HepG2 (cell line): ENCODE data around the gene LUC7L. TPM values are rescaled to one million over a fixed set of nuclear protein-coding genes. Genes with fewer than 3 reads are reported as not detected.
A peak's percentile ranks its signal among the peaks of the same experiment; 100 is the strongest.

Source experiments
- FOXO1 ChIP-seq: sonication (generic); formaldehyde crosslinking; IDR thresholded peaks from 2 replicates; pipeline ENCODE4 v1.4.0; 2020; ENCODE audit warnings: missing genetic modification reagents
- GATAD2A ChIP-seq: IDR thresholded peaks from 2 replicates; pipeline ENCODE4 v1.6.1; 2016
- IRF2 ChIP-seq: IDR thresholded peaks from 2 replicates; pipeline ENCODE4 v1.6.1; 2018; ENCODE audit warnings: missing genetic modification reagents, missing compliant biosample characterization
- PAXIP1 ChIP-seq: sonication (generic); formaldehyde crosslinking; conservative IDR thresholded peaks from 2 replicates; pipeline ENCODE4 v1.4.0; 2020; ENCODE audit warnings: mild to moderate bottlenecking, missing genetic modification reagents, moderate library complexity
- SAFB2 ChIP-seq: sonication (generic); formaldehyde crosslinking; IDR thresholded peaks from 2 replicates; pipeline ENCODE4 v1.5.1; 2020; ENCODE audit warnings: missing genetic modification reagents, low read depth, mild to moderate bottlenecking, borderline replicate concordance
- ZBTB40 ChIP-seq, 2 experiments: fragments of 450-650 bp in 1 of 2; sonication (generic) in 1 of 2; formaldehyde crosslinking in 1 of 2; IDR thresholded peaks; 2 replicates each; pipeline versions ENCODE4 v1.6.1 to v1.8.0; 2016 to 2022; ENCODE audit warnings: antibody characterized with exemption in 1 of 2, mild to moderate bottlenecking in 1 of 2, missing genetic modification reagents in 1 of 2
- ZBTB8A ChIP-seq: sonication (generic); formaldehyde crosslinking; IDR thresholded peaks from 2 replicates; pipeline ENCODE4 v1.4.0; 2020; ENCODE audit warnings: mild to moderate bottlenecking, low read depth, missing genetic modification reagents, borderline replicate concordance
- ZNF224 ChIP-seq: sonication (generic); formaldehyde crosslinking; IDR thresholded peaks from 2 replicates; pipeline ENCODE4 v1.5.0; 2020; ENCODE audit warnings: mild to moderate bottlenecking, missing genetic modification reagents
- ZNF343 ChIP-seq: sonication (generic); formaldehyde crosslinking; IDR thresholded peaks from 2 replicates; pipeline ENCODE4 v1.4.0; 2020; ENCODE audit warnings: mild to moderate bottlenecking, missing genetic modification reagents
- ZNF574 ChIP-seq: sonication (generic); formaldehyde crosslinking; IDR thresholded peaks from 2 replicates; pipeline ENCODE4 v1.4.0; 2020; ENCODE audit warnings: missing genetic modification reagents
- ZNF674 ChIP-seq: sonication (generic); formaldehyde crosslinking; IDR thresholded peaks from 2 replicates; pipeline ENCODE4 v1.5.0; 2020; ENCODE audit warnings: low read depth, mild to moderate bottlenecking, missing genetic modification reagents
- ZNF780A ChIP-seq: sonication (generic); formaldehyde crosslinking; IDR thresholded peaks from 2 replicates; pipeline ENCODE4 v1.8.0; 2022; ENCODE audit warnings: mild to moderate bottlenecking, missing genetic modification reagents, moderate library complexity
- ZNF788 ChIP-seq: sonication (generic); formaldehyde crosslinking; IDR thresholded peaks from 2 replicates; pipeline ENCODE4 v1.5.0; 2020; ENCODE audit warnings: mild to moderate bottlenecking, missing genetic modification reagents, borderline replicate concordance
- ZNF792 ChIP-seq: IDR thresholded peaks from 2 replicates; pipeline ENCODE4 v1.6.1; 2016
- ZSCAN29 ChIP-seq: sonication (generic); formaldehyde crosslinking; conservative IDR thresholded peaks from 2 replicates; pipeline ENCODE4 v1.4.0; 2020; ENCODE audit warnings: mild to moderate bottlenecking, missing genetic modification reagents
- polyA plus RNA-seq, 8 experiments: library from polyadenylated mRNA; depleted of rRNA in 3 of 8; stranded (reverse) in 7 of 8; unstranded in 1 of 8; fragments of >200 nt; fragmentation: Illumina TruSeq in 4 of 8; extraction: Trizol in 4 of 8; gene quantifications; 2 replicates each; pipeline versions ENCODE4 v1.2.1 to v1.2.3, GENCODE V29; 2011 to 2016; ENCODE audit warnings: low read depth in 4 of 8, missing spikeins in 1 of 8, mixed read lengths in 1 of 8; ENCODE audit not compliant: insufficient read depth in 1 of 8
- total RNA-seq, 5 experiments: library from RNA; depleted of rRNA; stranded (reverse); fragments of >200 nt; fragmentation: Illumina TruSeq; extraction: Trizol; gene quantifications; 2 replicates each; pipeline ENCODE4 v1.2.3, GENCODE V29; 2016; ENCODE audit warnings: low read depth in 1 of 5

The LUC7L gene
- total and polyA plus RNA-seq, 2 of the 13 experiments (the other 11 are each of a cell fraction or from before 2014, with no cell fraction given), result 48.7 to 56.9 TPM

- TF ChIP-seq PAXIP1 (no peak), ZNF224 (CRISPR knock-in tag) (no peak), ZNF792 (CRISPR knock-in tag) (no peak), ZSCAN29 (CRISPR knock-in tag) (no peak), IRF2 (CRISPR knock-in tag) (no peak), ZNF574 (CRISPR knock-in tag) (no peak), ZNF788 (CRISPR knock-in tag) (0 out of 2 replicates have a peak, but pooled peaks have one; percentile 3), FOXO1 (CRISPR knock-in tag) (no peak), ZNF674 (CRISPR knock-in tag) (no peak), GATAD2A (CRISPR knock-in tag) (no peak; the same call in 1 of the 2 replicates), ZBTB40 (IDR thresholded peaks at IDR 0.05) (no peak), ZBTB40 (CRISPR knock-in tag; IDR thresholded peaks at IDR 0.05) (no peak), ZNF780A (CRISPR knock-in tag) (no peak), ZNF343 (CRISPR knock-in tag) (no peak), SAFB2 (CRISPR knock-in tag) (no peak), ZBTB8A (CRISPR knock-in tag) (no peak; the same call in 1 of the 2 replicates)
These were observed 47.7 kb downstream of the LUC7L start (continued) for GRCh38 chr16:181565-182021.
